ENCODE measurements around the gene CAP2. TPM values are rescaled to one million over a fixed set of nuclear protein-coding genes. Genes with fewer than 3 reads are reported as not detected.
"Not testable (repeated sequence)": the region's sequence is repeated elsewhere in the genome, so short reads cannot be mapped to it uniquely, and the experiment has no call there.

CAP2 gene
- total RNA-seq, 1 donor from 2014 or later = 7.1 TPM

GRCh38 chr6:17527076-17527475, 133.7 kb downstream of the CAP2 start:
- ATAC-seq = no peak
- intact Hi-C loops (cut with DNase I) = no loop called here

GRCh38 chr6:17530321-17530835, 137.0 kb downstream of the CAP2 start:
- DNase-seq (ENCODE audit: low spot score) = no peak
- intact Hi-C loops (cut with DNase I) = no loop called here
- no peak for ATAC-seq

More at GRCh38 chr6:17527076-17527475, 133.7 kb downstream of the CAP2 start:
- DNase-seq (ENCODE audit: low spot score) = no peak

GRCh38 chr6:17536586-17536985, 143.2 kb downstream of the CAP2 start:
- DNase-seq (ENCODE audit: low spot score) = no peak
- no peak for ATAC-seq
- intact Hi-C loops (cut with DNase I) = no loop called here

GRCh38 chr6:17542243-17542642, 148.8 kb downstream of the CAP2 start:
- intact Hi-C loops (cut with DNase I) = no loop called here
- ATAC-seq (no peak), DNase-seq (ENCODE audit: low spot score) (no peak)

- ATAC-seq; intact Hi-C loops (cut with DNase I); DNase-seq (ENCODE audit: low spot score): not testable (repeated sequence)
Observed at GRCh38 chr6:17545681-17546080, 152.3 kb downstream of the CAP2 start.

GRCh38 chr6:17551383-17551958, 158.1 kb downstream of the CAP2 start:
- DNase-seq (ENCODE audit: low spot score) (no peak), ATAC-seq (no peak)
- intact Hi-C loops (cut with DNase I) = no loop called here

GRCh38 chr6:17552861-17553260, 159.5 kb downstream of the CAP2 start:
- ATAC-seq (no peak), DNase-seq (ENCODE audit: low spot score) (no peak)
- intact Hi-C loops (cut with DNase I) = no loop called here

GRCh38 chr6:17556014-17556413, 162.6 kb downstream of the CAP2 start:
- intact Hi-C loops (cut with DNase I) = no loop called here
- ATAC-seq (no peak), DNase-seq (ENCODE audit: low spot score) (no peak)

- DNase-seq (ENCODE audit: low spot score) (no peak), ATAC-seq (no peak)
- intact Hi-C loops (cut with DNase I) = no loop called here
Observed at GRCh38 chr6:17562636-17563035, 169.2 kb downstream of the CAP2 start.

- ATAC-seq (no peak), DNase-seq (ENCODE audit: low spot score) (no peak)
- intact Hi-C loops (cut with DNase I) = no loop called here
Observed at GRCh38 chr6:17565399-17565798, 172.0 kb downstream of the CAP2 start.

GRCh38 chr6:17574866-17575560, 181.6 kb downstream of the CAP2 start:
- ATAC-seq = no peak
- intact Hi-C loops (cut with DNase I) = no loop called here

GRCh38 chr6:17577059-17577458, 183.7 kb downstream of the CAP2 start:
- DNase-seq (ENCODE audit: low spot score) (no peak), ATAC-seq (no peak)
- intact Hi-C loops (cut with DNase I) = no loop called here

More at GRCh38 chr6:17574866-17575560, 181.6 kb downstream of the CAP2 start:
- DNase-seq (ENCODE audit: low spot score) = no peak

GRCh38 chr6:17580518-17581048, 187.2 kb downstream of the CAP2 start:
- intact Hi-C loops (cut with DNase I) = loop anchor here (10.0 kb wide), 1 partner anchor 426 kb away; no protein-coding TSS in a partner anchor
- ATAC-seq (peak; percentile 58), DNase-seq (ENCODE audit: low spot score) (no peak)

- not testable (repeated sequence) for DNase-seq (ENCODE audit: low spot score); ATAC-seq
- intact Hi-C loops (cut with DNase I) = loop anchor here (10.0 kb wide), 1 partner anchor 426 kb away; no protein-coding TSS in a partner anchor
Observed at GRCh38 chr6:17581282-17581681, 187.9 kb downstream of the CAP2 start.

GRCh38 chr6:17583811-17584210, 190.4 kb downstream of the CAP2 start:
- DNase-seq (ENCODE audit: low spot score) (no peak), ATAC-seq (peak; percentile 43)

GRCh38 chr6:17584241-17584803, 190.9 kb downstream of the CAP2 start:
- peak; percentile 96 for ATAC-seq
- no peak for DNase-seq (ENCODE audit: low spot score)
- intact Hi-C loops (cut with DNase I) = loop anchor here (10.0 kb wide), 1 partner anchor 430 kb away; no protein-coding TSS in a partner anchor

More at GRCh38 chr6:17583811-17584210, 190.4 kb downstream of the CAP2 start:
- intact Hi-C loops (cut with DNase I) = loop anchor here (10.0 kb wide), 1 partner anchor 429 kb away; no protein-coding TSS in a partner anchor

- intact Hi-C loops (cut with DNase I) = loop anchor here (10.0 kb wide), 1 partner anchor 431 kb away; no protein-coding TSS in a partner anchor
- no peak for ATAC-seq
- DNase-seq (ENCODE audit: low spot score) = no peak
Observed at GRCh38 chr6:17585766-17586490, 192.5 kb downstream of the CAP2 start.

GRCh38 chr6:17586623-17587022, 193.2 kb downstream of the CAP2 start:
- DNase-seq (ENCODE audit: low spot score); ATAC-seq: not testable (repeated sequence)
- intact Hi-C loops (cut with DNase I) = loop anchor here (10.0 kb wide), 1 partner anchor 432 kb away; no protein-coding TSS in a partner anchor

GRCh38 chr6:17588011-17588410, 194.6 kb downstream of the CAP2 start:
- DNase-seq (ENCODE audit: low spot score) (no peak), ATAC-seq (no peak)
- intact Hi-C loops (cut with DNase I) = loop anchor here (10.0 kb wide), 1 partner anchor 433 kb away; no protein-coding TSS in a partner anchor
